ENCODE measurements around the gene KCNG1.

The KCNG1 gene

GRCh38 chr20:51024761-51025160 is 1.9 kb upstream of the KCNG1 start:
- H3K4me2 ChIP-seq (ENCODE audit: low read depth, low read length, poor library complexity, severe bottlenecking) = no peak overlapping the region
- no peaks in the 10 kb centered on the region for H3K4me1 ChIP-seq (ENCODE audit: insufficient read depth, low read length, poor library complexity, severe bottlenecking)
- H3K4me3 ChIP-seq (ENCODE audit: low read length, poor library complexity, severe bottlenecking) = no peak overlapping the region
- no peaks in the 10 kb centered on the region for H4K20me1 ChIP-seq (ENCODE audit: insufficient read depth, low read length, poor library complexity, severe bottlenecking)
- H3K27me3 ChIP-seq (ENCODE audit: insufficient read depth, low read length, poor library complexity, severe bottlenecking) = no peaks in the 10 kb centered on the region
- no peaks in the 10 kb centered on the region for H3K79me2 ChIP-seq (ENCODE audit: insufficient read depth, low read length)
- no peak overlapping the region for H3K9ac ChIP-seq (ENCODE audit: low read depth, low read length, poor library complexity, severe bottlenecking)
- no peaks in the 10 kb centered on the region for H3K9me3 ChIP-seq (ENCODE audit: insufficient read depth, low read depth, low read length)
- no peaks in the 10 kb centered on the region for H3K9me2 ChIP-seq (replicated peaks; ENCODE audit: low read depth, low read length)
- no peaks in the 10 kb centered on the region for H3F3A ChIP-seq (ENCODE audit: low read depth)
- TF ChIP-seq EZH2phosphoT487 (IDR thresholded peaks at IDR 0.05; ENCODE audit: borderline replicate concordance) = no peak
- TF ChIP-seq, protein P1, sequence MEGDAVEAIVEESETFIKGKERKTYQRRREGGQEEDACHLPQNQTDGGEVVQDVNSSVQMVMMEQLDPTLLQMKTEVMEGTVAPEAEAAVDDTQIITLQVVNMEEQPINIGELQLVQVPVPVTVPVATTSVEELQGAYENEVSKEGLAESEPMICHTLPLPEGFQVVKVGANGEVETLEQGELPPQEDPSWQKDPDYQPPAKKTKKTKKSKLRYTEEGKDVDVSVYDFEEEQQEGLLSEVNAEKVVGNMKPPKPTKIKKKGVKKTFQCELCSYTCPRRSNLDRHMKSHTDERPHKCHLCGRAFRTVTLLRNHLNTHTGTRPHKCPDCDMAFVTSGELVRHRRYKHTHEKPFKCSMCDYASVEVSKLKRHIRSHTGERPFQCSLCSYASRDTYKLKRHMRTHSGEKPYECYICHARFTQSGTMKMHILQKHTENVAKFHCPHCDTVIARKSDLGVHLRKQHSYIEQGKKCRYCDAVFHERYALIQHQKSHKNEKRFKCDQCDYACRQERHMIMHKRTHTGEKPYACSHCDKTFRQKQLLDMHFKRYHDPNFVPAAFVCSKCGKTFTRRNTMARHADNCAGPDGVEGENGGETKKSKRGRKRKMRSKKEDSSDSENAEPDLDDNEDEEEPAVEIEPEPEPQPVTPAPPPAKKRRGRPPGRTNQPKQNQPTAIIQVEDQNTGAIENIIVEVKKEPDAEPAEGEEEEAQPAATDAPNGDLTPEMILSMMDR (conservative IDR thresholded peaks at IDR 0.05; ENCODE audit: low read length) = no peak
- H3K36me3 ChIP-seq (ENCODE audit: insufficient read depth, low read length) = no peaks in the 10 kb centered on the region
- no peak overlapping the region for H2AFZ ChIP-seq (ENCODE audit: low read length)

GRCh38 chr20:51023617-51024155 is 779 bp upstream of the KCNG1 start:
- H3K9me2 ChIP-seq (replicated peaks; ENCODE audit: low read depth, low read length) = no peaks in the 10 kb centered on the region
- no peak overlapping the region for H2AFZ ChIP-seq (ENCODE audit: low read length)
- TF ChIP-seq EZH2phosphoT487 (IDR thresholded peaks at IDR 0.05; ENCODE audit: borderline replicate concordance) = no peak
- TF ChIP-seq, protein P1 (conservative IDR thresholded peaks at IDR 0.05; ENCODE audit: low read length) = no peak
- H3K79me2 ChIP-seq (ENCODE audit: insufficient read depth, low read length) = no peaks in the 10 kb centered on the region
- no peak overlapping the region for H3K4me3 ChIP-seq (ENCODE audit: low read length, poor library complexity, severe bottlenecking)
- H3F3A ChIP-seq (ENCODE audit: low read depth) = no peaks in the 10 kb centered on the region
- H3K9ac ChIP-seq (ENCODE audit: low read depth, low read length, poor library complexity, severe bottlenecking) = no peak overlapping the region
- no peak overlapping the region for H3K4me2 ChIP-seq (ENCODE audit: low read depth, low read length, poor library complexity, severe bottlenecking)
- H3K27me3 ChIP-seq (ENCODE audit: insufficient read depth, low read length, poor library complexity, severe bottlenecking) = no peaks in the 10 kb centered on the region
- no peaks in the 10 kb centered on the region for H3K36me3 ChIP-seq (ENCODE audit: insufficient read depth, low read length)
- no peaks in the 10 kb centered on the region for H4K20me1 ChIP-seq (ENCODE audit: insufficient read depth, low read length, poor library complexity, severe bottlenecking)
- no peaks in the 10 kb centered on the region for H3K4me1 ChIP-seq (ENCODE audit: insufficient read depth, low read length, poor library complexity, severe bottlenecking)
- H3K9me3 ChIP-seq (ENCODE audit: insufficient read depth, low read depth, low read length) = no peaks in the 10 kb centered on the region

GRCh38 chr20:51022227-51022802 is 592 bp downstream of the KCNG1 start:
- Histone ChIP-seq H3K9ac (ENCODE audit: low read depth, low read length, poor library complexity, severe bottlenecking) (no peak overlapping the region), H3K4me2 (ENCODE audit: low read depth, low read length, poor library complexity, severe bottlenecking) (no peak overlapping the region), H3K36me3 (ENCODE audit: insufficient read depth, low read length) (no peaks in the 10 kb centered on the region), H4K20me1 (ENCODE audit: insufficient read depth, low read length, poor library complexity, severe bottlenecking) (no peaks in the 10 kb centered on the region), H3F3A (ENCODE audit: low read depth) (no peaks in the 10 kb centered on the region), H3K4me1 (ENCODE audit: insufficient read depth, low read length, poor library complexity, severe bottlenecking) (no peaks in the 10 kb centered on the region), H3K9me2 (replicated peaks; ENCODE audit: low read depth, low read length) (no peaks in the 10 kb centered on the region), H3K4me3 (ENCODE audit: low read length, poor library complexity, severe bottlenecking) (no peak overlapping the region), H2AFZ (ENCODE audit: low read length) (no peak overlapping the region), H3K79me2 (ENCODE audit: insufficient read depth, low read length) (no peaks in the 10 kb centered on the region), H3K27me3 (ENCODE audit: insufficient read depth, low read length, poor library complexity, severe bottlenecking) (no peaks in the 10 kb centered on the region), H3K9me3 (ENCODE audit: insufficient read depth, low read depth, low read length) (no peaks in the 10 kb centered on the region)
- TF ChIP-seq, protein P1 (conservative IDR thresholded peaks at IDR 0.05; ENCODE audit: low read length) = no peak
- no peak for TF ChIP-seq EZH2phosphoT487 (IDR thresholded peaks at IDR 0.05; ENCODE audit: borderline replicate concordance)
